Common myeloid progenitor, CD34-positive (primary cell): ENCODE results near the gene ZNF705A.
"Not testable (repeated sequence)": the region's sequence is repeated elsewhere in the genome, so short reads cannot be mapped to it uniquely, and the experiment has no call there.

Experiments used
- CTCF ChIA-PET: fragments of 350-600 bp; sonication (Branson Sonifier 250); formaldehyde crosslinking; loops from one replicate; lab custom pipeline; 2021; ENCODE audit warnings: antibody characterized with exemption; lab: Charles Lee
- POLR2A ChIA-PET: fragments of 350-600 bp; sonication (Branson Sonifier 250); formaldehyde crosslinking; loops from one replicate; lab custom pipeline; 2021; ENCODE audit warnings: antibody characterized with exemption; lab: Charles Lee
- DNase-seq, 3 donors: peaks; one replicate each; pipeline versions ENCODE4 v3.0.0 to v3.0.0-alpha.2; 2013
- H3K27ac ChIP-seq, 2 experiments: 1 replicate in 1 of 2; 2 replicates in 1 of 2; pipeline ENCODE4 v1.7.0; 2013; ENCODE audit warnings: inconsistent platforms in 2 of 2, low read length in 2 of 2, mild to moderate bottlenecking in 2 of 2, low read depth in 1 of 2, moderate library complexity in 1 of 2; ENCODE audit not compliant: severe bottlenecking in 2 of 2, insufficient read depth in 1 of 2, poor library complexity in 1 of 2
- H3K27me3 ChIP-seq, 5 experiments: replicated peaks in 2 of 5; 1 replicate in 3 of 5; 2 replicates in 2 of 5; pipeline versions ENCODE4 v1.6.1 to v1.7.0; 2013; ENCODE audit warnings: low read length in 4 of 5, mild to moderate bottlenecking in 2 of 5, moderate library complexity in 2 of 5, inconsistent platforms in 1 of 5; ENCODE audit not compliant: insufficient read depth in 5 of 5, control insufficient read depth in 4 of 5
- H3K36me3 ChIP-seq, 4 experiments: 1 replicate in 2 of 4; 2 replicates in 2 of 4; pipeline versions ENCODE4 v1.6.1 to v1.7.0; 2013; ENCODE audit warnings: low read length in 3 of 4, control low read depth in 1 of 4, mild to moderate bottlenecking in 1 of 4; ENCODE audit not compliant: control insufficient read depth in 4 of 4, insufficient read depth in 4 of 4
- H3K4me1 ChIP-seq, 4 experiments: 1 replicate in 3 of 4; 2 replicates in 1 of 4; pipeline versions ENCODE4 v1.6.1 to v1.7.1; 2013; ENCODE audit warnings: low read length in 3 of 4, mild to moderate bottlenecking in 3 of 4, control low read depth in 1 of 4, inconsistent platforms in 1 of 4, moderate library complexity in 1 of 4; ENCODE audit not compliant: control insufficient read depth in 4 of 4, insufficient read depth in 4 of 4; ENCODE audit errors: control extremely low read depth in 1 of 4
- H3K4me3 ChIP-seq, 7 experiments: 1 replicate in 4 of 7; 2 replicates in 3 of 7; pipeline versions ENCODE4 v1.5.1 to v1.7.0; 2013; ENCODE audit warnings: mild to moderate bottlenecking in 7 of 7, low read length in 6 of 7, moderate library complexity in 6 of 7, inconsistent platforms in 2 of 7, low read depth in 2 of 7, control low read depth in 1 of 7; ENCODE audit not compliant: insufficient read depth in 4 of 7, control insufficient read depth in 1 of 7; ENCODE audit errors: extremely low read depth in 1 of 7
- H3K9me3 ChIP-seq, 5 experiments: 1 replicate in 4 of 5; 2 replicates in 1 of 5; pipeline versions ENCODE4 v1.6.1 to v1.7.1; 2013; ENCODE audit warnings: low read length in 4 of 5, mild to moderate bottlenecking in 2 of 5, inconsistent platforms in 1 of 5, low read depth in 1 of 5, moderate library complexity in 1 of 5; ENCODE audit not compliant: control insufficient read depth in 4 of 5, insufficient read depth in 2 of 5; ENCODE audit errors: control extremely low read depth in 1 of 5
- WGBS: methylation state at CpG from one replicate; pipeline ENCODE4 v1.1.5; 2013; ENCODE audit not compliant: insufficient coverage; 5-methylcytosine and 5-hydroxymethylcytosine counted together

ZNF705A gene

DNA sequence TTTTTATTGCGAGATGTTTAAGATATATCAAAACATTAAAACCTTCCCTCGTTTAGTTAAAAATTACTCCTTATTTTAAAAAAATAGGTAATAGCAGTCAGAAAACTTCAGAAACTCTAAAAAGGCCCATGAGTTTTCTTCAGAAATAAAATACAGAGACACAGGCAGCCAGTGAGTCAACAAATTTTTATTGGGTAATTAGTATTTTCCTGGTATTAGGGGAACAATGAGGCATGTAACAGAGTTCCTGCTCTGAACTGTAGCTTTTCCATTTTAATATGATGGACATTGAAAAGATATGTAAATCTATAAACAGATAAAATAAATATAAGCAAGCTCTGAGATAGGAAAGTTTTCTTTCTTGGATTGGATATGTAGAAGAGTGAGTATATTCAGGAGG lies 399 bp upstream of the ZNF705A start:
- Histone ChIP-seq H3K27ac (peak overlapping the region in 1 of 2 experiments; percentile 47), H3K9me3 (no peaks in the 10 kb centered on the region), H3K4me3 (peak overlapping the region in 2 of 7 experiments; percentile 23 to 24), H3K4me1 (peaks cover 11 to 40% (median 16%) of the 10 kb centered on the region in 4 experiments), H3K27me3 (no peaks in the 10 kb centered on the region), H3K36me3 (no peaks in the 10 kb centered on the region)
- POLR2A ChIA-PET, result no interaction called here
- WGBS, result no CpG with 5 or more reads among the region's 2 CpGs
- DNase-seq, result peak in 1 of 3 donors; percentile 10
- CTCF ChIA-PET, result interaction anchor here (1.0 to 1.2 kb wide), 3 partner anchors 9 to 47 kb away, joined by 3 to 4 read pairs (median 3); no protein-coding TSS in a partner anchor

DNA sequence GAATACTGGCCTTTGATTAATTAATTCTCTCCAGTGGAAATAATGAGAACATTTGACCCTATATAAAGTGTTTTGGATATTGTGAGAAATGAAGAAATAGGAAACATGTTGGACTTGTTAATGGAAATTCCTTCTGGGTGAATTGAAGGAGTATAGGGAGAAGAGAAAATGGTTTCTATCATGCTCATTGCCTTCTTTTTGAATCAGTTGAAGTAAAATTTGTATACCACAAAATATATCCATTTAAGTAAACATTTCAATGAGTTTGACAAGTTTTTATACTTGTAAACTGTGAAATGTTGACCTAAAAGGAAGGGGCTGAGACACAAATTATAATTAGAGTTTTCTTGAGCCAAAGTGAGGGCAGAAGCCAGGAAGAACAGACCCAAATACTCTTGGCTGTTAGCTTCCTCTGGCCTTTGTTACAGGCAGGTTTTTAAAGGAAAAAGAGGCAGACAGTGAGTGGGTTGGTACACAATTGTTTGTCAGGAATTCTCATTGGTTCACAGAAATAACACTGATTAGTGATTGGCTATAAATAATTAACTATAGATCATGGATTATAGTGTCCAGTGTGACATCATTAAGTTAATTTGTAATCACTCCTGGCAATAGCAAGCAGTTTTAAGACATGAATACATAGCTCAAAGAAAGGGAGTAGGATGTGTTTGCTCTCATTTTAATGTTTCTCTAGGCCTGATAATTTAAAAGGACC lies 826 bp downstream of the ZNF705A start:
- no peak for DNase-seq
- CTCF ChIA-PET, result interaction anchor here (1.0 to 1.2 kb wide), 3 partner anchors 11 to 48 kb away, joined by 3 to 4 read pairs (median 3); no protein-coding TSS in a partner anchor
- no peak overlapping the region for H3K4me3 ChIP-seq
- H3K27ac ChIP-seq, result no peak overlapping the region
- POLR2A ChIA-PET, result no interaction called here
- H3K36me3 ChIP-seq, result no peaks in the 10 kb centered on the region
- H3K9me3 ChIP-seq, result no peaks in the 10 kb centered on the region
- H3K4me1 ChIP-seq, result peaks cover 11 to 40% (median 16%) of the 10 kb centered on the region in 4 experiments
- no peaks in the 10 kb centered on the region for H3K27me3 ChIP-seq

DNA sequence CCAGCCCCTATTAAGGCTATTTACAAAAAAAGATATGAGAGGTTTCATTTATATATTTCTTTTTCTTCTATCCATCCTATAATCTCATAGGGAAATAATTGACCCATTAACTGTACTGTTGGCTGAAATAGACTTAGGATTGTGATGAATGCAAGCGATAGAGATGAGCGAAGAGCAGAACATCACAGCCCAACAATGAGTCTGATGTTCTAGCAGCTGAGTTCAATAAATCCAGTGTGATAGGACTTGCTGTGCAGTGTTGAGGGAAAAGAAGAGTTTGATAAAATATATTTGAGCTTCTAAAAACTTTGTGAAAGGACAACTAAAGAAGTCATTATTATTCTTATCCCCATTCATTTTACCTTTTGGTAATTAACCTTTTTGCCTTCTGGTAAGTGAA lies 16.1 kb downstream of the ZNF705A start:
- DNase-seq, H3K4me3 ChIP-seq, H3K27ac ChIP-seq, H3K9me3 ChIP-seq, H3K27me3 ChIP-seq, H3K4me1 ChIP-seq, POLR2A ChIA-PET, H3K36me3 ChIP-seq, CTCF ChIA-PET: not testable (repeated sequence)
- WGBS, result 86% methylated on average over 2 of the region's 2 CpGs

DNA sequence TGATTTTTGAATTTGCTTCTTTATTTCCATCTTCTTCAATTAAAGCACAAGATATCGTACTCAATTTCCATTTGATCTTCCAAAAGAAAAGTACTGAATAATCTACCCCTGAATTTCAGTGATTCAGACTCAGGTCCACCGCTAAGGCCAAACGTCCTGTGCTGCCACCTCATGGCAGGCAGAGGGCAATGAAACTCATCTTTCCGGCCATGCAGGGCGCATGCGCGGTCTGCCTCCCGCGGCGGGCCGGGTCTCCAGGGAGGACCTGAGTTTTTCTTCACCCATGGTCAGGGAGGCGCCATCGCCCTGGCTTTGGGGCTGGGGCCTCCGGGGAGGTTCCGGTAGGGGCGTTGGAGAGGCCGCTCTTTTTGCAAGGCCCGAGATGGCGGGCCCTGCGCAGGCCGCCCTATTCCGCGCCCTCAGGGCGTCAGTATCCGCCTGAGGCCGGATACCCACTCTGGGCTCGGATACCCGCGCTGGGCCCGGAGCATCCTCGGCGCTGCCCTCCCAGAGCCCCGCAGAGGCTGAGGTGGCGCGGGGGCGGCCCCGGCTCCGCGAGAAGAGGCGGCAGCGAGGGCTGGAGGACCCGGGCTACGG lies 23.3 kb downstream of the ZNF705A start:
- POLR2A ChIA-PET, H3K4me1 ChIP-seq, H3K36me3 ChIP-seq, H3K9me3 ChIP-seq, H3K27ac ChIP-seq, H3K27me3 ChIP-seq: not testable (repeated sequence)
- peak; percentile 52 to 75 (median 68) for DNase-seq
- peak overlapping the region; percentile 23 to 75 (median 57) for H3K4me3 ChIP-seq
- 0% methylated on average over 20 of the region's 43 CpGs for WGBS
- CTCF ChIA-PET, result interaction anchor here (1.5 kb wide), 1 partner anchor 74 kb away, joined by 4 read pairs; no protein-coding TSS in a partner anchor

DNA sequence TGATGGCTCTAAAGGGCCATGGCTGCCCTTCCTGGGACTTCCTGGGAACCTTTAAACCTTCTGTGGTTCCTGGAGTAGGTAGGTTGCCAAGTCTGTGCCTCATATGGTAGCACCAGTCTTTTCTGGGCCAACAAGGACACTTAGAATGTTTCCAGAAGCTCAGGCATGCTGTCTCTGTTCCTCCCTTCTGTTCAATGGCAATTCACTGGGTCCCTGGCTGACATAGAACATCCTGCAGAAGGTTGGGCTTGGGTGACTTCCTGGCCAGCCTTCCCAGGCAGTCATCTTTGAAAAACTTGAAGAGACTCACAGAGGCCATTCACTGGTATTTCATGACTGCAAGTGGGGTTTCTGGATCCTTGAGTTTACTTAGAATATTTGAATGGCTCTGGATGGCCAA lies 24.5 kb downstream of the ZNF705A start:
- H3K36me3 ChIP-seq, H3K4me1 ChIP-seq, H3K27me3 ChIP-seq, DNase-seq, H3K4me3 ChIP-seq, H3K27ac ChIP-seq, POLR2A ChIA-PET, H3K9me3 ChIP-seq: not testable (repeated sequence)
- CTCF ChIA-PET, result interaction anchor here (1.5 kb wide), 1 partner anchor 75 kb away, joined by 4 read pairs; no protein-coding TSS in a partner anchor

DNA sequence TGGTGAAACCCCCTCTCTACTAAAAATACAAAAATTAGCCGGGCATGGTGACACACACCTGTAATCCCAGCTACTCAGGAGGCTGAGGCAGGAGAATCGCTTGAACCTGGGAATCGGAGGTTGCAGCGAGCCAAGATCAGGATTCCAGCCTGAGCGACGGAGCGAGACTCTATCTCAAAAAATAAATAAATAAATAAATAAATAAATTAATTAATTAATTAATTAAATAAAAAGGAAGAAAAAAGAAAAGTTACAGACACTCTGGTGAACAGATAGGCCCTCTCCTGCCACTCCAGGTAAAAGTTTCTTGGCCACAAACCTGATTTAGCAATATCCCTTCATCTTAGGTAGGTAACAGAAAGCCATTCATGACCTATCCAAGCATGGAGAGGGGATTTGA lies 26.1 kb downstream of the ZNF705A start:
- H3K9me3 ChIP-seq, H3K27ac ChIP-seq, POLR2A ChIA-PET, H3K36me3 ChIP-seq, H3K4me3 ChIP-seq, DNase-seq, CTCF ChIA-PET, H3K4me1 ChIP-seq, H3K27me3 ChIP-seq: not testable (repeated sequence)
- no CpG with 5 or more reads among the region's 7 CpGs for WGBS

DNA sequence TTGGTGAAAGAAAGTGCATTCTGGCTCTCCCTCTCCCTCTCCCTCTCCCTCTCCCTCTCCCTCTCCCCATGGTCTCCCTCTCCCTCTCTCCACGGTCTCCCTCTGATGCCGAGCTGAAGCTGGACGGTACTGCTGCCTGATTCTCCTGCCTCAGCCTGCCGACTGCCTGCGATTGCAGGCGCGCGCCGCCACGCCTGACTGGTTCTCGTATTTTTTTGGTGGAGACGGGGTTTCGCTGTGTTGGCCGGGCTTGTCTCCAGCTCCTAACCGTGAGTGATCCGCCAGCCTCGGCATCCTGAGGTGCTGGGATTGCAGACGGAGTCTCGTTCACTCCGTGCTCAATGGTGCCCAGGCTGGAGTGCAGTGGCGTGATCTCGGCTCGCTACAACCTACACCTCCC lies 26.5 kb downstream of the ZNF705A start:
- H3K4me3 ChIP-seq, POLR2A ChIA-PET, CTCF ChIA-PET: not testable (repeated sequence)

More for the DNA sequence above, 26.5 kb downstream of the ZNF705A start:
- H3K27ac ChIP-seq, H3K36me3 ChIP-seq, DNase-seq, H3K27me3 ChIP-seq, H3K9me3 ChIP-seq, H3K4me1 ChIP-seq: not testable (repeated sequence)
- 97% methylated on average over 12 of the region's 23 CpGs for WGBS
